ENCODE results near the gene TRIM27.
"Not testable (repeated sequence)": the region's sequence is repeated elsewhere in the genome, so short reads cannot be mapped to it uniquely, and the experiment has no call there.

TRIM27 gene

GRCh38 chr6:28923318-28924102 lies at the start of gene TRIM27:
Gene TRIM27, minus strand, starts transcription at chr6:28923985. Its CDS starts 353 bp downstream, at chr6:28923632.
- DNase-seq, result peak; percentile 96

GRCh38 chr6:28970056-28970455 lies 46.3 kb upstream of the TRIM27 start:
- DNase-seq, result not testable (repeated sequence)

- DNase-seq, result no peak
Observed at GRCh38 chr6:28969129-28969528, 45.3 kb upstream of the TRIM27 start.

GRCh38 chr6:28968476-28968875 lies 44.7 kb upstream of the TRIM27 start:
- DNase-seq, result no peak

- no peak for DNase-seq
Observed at GRCh38 chr6:28965706-28966105, 41.9 kb upstream of the TRIM27 start.

- DNase-seq, result no peak
Observed at GRCh38 chr6:28960846-28961500, 37.2 kb upstream of the TRIM27 start.

- not testable (repeated sequence) for DNase-seq
Observed at GRCh38 chr6:28958561-28959243, 34.9 kb upstream of the TRIM27 start.

GRCh38 chr6:28957795-28958314 lies 34.1 kb upstream of the TRIM27 start:
- DNase-seq, result not testable (repeated sequence)

GRCh38 chr6:28956331-28956730 lies 32.5 kb upstream of the TRIM27 start:
- no peak for DNase-seq

- no peak for DNase-seq
Observed at GRCh38 chr6:28953585-28954258, 29.9 kb upstream of the TRIM27 start.

GRCh38 chr6:28953039-28953584 lies 29.3 kb upstream of the TRIM27 start:
- DNase-seq, result peak; percentile 53

GRCh38 chr6:28949656-28950195 lies 25.9 kb upstream of the TRIM27 start:
- not testable (repeated sequence) for DNase-seq

GRCh38 chr6:28948782-28949486 lies 25.1 kb upstream of the TRIM27 start:
- DNase-seq, result no peak

- DNase-seq, result no peak
Observed at GRCh38 chr6:28947831-28948270, 24.1 kb upstream of the TRIM27 start.

- DNase-seq, result no peak
Observed at GRCh38 chr6:28947067-28947765, 23.4 kb upstream of the TRIM27 start.

- no peak for DNase-seq
Observed at GRCh38 chr6:28945349-28945748, 21.6 kb upstream of the TRIM27 start.

- DNase-seq, result peak; percentile 89
Observed at GRCh38 chr6:28944412-28944865, 20.7 kb upstream of the TRIM27 start.

GRCh38 chr6:28943557-28944411 lies 20.0 kb upstream of the TRIM27 start:
- peak; percentile 83 for DNase-seq

- no peak for DNase-seq
Observed at GRCh38 chr6:28943223-28943556, 19.4 kb upstream of the TRIM27 start.

Data from suppressor macrophage treated with lipopolysaccharide for 4 hours (primary cell).